Measurements from ENCODE around the gene PRAME. TPM values are rescaled to one million over a fixed set of nuclear protein-coding genes. Genes with fewer than 3 reads are reported as not detected.
A peak's percentile ranks its signal among the peaks of the same experiment; 100 is the strongest.

The PRAME gene
- total RNA-seq, 1 donor from 2014 or later, result 5.3 TPM

DNA sequence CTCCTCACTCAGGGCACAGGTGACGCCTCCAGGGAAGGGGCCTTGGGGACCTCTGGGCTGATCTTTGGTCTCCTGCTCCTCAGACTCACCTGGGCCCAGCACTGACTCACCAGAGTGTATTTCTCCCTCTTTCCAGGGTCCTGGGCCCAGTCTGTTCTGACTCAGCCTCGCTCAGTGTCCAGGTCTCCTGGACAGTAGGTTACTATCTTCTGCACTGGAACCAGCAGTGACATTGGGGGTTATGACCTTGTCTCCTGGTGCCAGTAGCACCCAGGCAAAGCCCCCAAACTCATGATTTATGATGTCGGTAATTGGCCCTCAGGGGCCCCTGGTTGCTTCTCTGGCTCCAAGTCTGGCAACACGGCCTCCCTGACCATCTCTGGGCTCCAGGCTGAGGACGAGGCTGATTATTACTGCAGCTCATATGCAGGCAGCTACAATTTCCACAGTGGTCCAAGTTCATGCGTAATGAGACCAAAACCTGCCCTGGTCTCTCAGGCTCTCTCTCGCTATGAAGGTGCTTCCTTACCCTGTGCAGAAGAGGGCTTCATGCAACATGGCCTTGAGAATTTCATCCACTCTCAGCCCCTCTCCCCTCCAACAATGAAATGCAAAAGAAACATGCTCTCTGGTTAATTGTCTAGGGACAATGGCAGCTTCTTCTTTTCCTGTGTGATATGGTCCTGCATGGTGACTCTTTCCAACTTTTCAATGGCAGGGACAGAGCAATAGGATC, 21.0 kb upstream of the PRAME start:
- DNase-seq (ENCODE audit: low read depth), result no peak

DNA sequence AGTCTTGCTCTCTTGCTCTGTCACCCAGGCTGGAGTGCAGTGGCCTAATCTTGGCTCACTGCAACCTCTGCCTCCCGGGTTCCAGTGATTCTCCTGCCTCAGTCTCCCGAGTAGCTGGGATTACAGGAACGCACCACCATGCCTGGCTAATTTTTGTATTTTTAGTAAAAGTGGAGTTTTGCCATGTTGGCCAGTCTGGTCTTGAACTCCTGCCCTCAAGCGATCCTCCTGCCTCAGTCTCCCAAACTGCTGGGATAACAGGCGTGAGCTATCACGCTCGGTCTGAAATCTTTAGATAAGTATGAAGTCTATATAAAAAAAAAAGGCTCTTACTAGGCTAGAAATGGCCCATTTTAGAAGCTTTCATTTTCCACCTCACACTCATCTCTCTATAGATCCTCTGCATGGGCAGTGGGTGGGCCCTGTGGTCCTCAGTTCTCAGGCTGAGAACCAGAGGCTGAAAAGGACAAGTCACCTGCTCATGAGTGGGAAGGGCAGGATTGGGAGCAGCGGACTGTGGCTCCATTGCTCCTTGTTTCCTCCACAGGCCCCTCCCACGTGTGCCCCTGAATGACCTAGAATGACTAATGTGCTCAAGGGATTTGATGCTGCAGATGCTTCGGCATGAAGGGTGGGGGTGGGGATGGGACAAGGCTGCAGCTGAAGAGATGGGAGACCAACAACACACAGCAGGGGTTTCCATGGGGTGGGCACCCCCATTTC, 19.8 kb upstream of the PRAME start:
- DNase-seq (ENCODE audit: low read depth), result peak; percentile 91

DNA sequence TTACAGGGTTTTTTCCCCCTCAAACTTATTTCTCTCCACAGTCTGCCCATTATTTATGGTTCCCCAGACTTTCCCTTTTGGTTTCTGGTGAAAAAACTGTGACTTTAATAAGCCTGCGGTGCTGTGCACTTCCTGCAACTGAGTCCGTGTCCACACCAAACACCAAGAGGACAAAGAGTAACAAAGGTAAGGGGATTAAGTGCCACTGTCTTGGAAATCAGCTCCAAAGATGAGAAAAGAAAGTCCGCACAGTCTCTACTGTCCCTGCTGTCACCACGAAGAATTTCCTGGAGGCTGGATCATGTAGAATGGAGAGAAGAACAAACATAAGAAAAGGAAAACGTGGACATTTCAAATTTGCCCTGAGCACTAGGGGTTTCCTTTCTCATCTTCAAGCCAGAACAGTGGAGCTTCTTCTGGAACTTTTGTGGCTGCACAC, 17.9 kb upstream of the PRAME start:
- DNase-seq (ENCODE audit: low read depth), result no peak

DNA sequence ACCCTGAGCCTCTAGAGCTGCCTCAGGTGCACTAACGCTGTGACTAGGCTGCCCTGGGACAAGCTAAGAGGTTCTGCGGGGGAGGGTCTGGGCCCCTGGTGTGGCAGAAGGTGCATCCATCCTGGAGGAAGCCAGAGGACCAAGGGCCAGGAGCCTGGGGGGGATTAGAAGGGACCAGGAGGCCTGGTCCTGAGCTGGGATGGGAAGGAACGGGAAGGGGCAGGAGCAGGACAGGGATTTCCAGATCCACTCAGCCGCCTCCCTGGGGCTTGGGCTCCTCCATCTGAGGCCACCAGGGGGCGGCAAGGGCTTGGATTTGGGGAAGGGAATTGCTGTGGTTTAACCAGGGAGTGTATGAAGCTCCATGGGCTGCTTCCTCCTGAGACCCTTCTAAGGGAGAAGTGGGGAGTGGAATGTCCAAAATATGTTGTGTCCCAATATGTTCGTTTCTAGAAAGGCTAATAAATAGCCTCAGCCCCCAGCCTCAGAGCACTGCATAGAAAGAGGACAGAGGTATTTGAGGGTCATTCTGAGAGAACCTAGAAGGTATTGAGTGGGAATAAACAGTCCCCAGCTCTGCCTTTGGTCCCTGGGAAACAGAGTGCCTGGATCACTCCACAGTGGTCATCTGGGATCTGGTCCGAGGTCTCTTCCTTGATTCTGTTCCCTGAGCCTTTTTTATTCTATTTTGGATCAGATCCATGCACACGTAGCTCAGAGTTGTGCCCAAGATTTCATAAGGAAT, 17.4 kb upstream of the PRAME start:
- peak; percentile 27 for DNase-seq (ENCODE audit: low read depth)

DNA sequence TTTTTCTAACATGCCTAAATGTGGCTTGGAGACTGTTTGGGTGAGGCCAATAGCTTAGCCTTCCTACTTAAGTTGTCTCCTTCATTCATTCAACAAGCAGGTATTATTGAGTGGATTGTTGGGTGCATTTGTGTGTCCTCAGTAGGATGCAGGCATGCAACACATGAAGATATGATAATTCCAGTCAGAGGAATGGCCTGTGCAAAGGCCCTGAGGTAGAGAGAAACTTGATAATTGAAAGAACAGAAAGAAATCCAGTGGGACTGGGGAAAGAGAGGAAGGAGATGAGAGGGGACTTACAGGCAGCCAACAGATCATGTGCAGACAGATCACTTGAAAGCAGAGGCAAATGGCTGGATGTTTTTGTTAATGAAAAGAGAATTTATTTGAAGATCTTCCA, 15.3 kb upstream of the PRAME start:
- DNase-seq (ENCODE audit: low read depth), result no peak

DNA sequence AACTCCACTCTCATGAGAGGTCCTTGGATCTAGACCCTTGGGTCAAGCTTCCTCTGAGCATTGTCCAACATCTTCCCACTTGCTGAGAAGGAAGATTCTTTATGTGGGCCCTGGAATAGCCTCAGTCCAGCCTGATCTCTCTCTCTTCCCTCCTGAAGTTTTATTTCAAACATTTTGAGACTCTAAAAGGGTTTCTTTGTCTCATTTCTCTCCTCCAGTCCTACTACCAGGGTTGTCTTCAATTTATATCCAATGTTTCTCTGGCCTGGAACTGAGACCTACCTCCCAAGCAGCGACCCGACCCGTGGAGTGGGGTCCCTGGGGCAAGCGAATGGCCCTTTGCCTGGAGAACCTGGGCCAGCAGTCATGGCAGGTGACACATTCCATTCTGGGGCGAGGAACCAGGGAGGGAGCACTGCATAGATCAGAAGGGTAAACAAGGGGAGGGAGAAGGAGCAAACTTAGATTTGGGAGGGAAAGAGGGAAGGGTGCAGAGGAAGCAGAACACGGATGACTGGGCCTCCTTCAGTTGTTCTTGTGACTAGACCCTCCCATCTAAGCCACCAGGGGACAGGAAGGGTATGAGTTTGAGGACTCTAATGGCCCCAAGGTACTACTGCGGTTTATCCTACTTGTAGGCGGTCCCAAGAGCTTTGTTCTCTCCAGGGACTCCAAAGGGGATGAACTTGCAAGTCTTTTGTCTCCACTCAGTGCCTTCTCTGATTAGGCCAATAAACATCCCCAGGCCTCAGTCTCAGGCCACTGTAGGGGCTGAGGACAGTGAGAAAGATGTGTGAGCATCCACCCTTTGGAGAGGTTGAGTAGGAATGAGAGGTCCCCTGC, 14.2 kb upstream of the PRAME start:
- DNase-seq (ENCODE audit: low read depth), result no peak

DNA sequence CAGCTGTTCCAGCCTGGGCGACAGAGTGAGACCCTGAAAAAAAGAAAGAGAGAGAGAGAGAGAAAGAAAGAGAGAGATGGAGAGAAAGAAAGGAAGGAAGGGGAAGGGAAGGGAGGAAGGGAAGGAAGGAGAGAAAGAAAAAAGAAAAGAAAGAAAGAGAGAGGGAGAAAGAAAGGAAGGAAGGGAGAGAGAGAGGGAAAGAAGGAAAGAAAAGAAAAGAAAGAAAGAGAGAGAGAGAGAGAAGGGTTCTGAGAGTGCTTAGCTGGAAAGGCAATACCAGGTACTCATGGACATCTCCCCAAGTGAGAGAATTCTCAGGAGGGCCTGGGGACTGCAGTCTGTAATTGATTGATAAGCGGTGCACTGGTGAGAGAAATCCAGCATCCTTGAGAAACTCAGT, 12.8 kb upstream of the PRAME start:
- DNase-seq (ENCODE audit: low read depth), result no peak

DNA sequence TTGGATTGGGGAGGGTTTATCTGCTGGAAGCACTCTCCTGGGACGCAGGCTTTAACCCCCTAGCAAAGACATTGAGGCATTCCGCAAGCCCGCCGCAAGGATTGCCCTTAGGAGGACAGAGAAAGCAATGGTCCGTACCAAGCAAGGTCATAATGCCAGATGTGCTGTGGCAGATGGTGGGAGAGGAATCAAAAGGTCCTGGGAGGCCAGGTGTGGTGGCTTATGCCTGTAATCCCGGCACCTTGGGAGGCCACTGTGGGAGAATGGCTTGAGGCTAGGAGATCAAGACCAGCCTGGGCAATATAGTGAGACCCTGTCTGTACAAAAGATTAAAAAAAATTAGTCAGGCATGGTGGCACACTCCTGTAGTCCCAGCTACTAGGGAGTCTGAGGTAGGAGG, 12.4 kb upstream of the PRAME start:
- DNase-seq (ENCODE audit: low read depth), result no peak

DNA sequence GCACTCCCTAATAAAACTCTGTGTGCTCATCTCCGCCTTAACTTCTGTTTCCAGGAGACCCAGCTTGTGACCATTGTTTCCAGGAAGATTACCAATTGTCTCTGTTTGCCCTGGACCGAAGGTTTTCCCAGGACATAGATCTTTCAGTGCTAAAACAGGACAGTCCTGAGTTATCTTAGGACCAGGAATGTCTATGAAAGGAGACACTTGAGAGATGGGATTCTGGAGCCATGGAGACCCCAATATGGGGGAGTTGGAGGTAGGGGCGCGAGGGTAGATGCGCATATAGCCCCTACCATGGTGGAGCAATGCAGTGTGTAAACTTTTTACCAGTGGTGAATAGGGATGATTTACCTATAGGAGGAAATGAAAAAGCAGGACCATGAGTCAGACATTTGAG, 10.2 kb upstream of the PRAME start:
- no peak for DNase-seq (ENCODE audit: low read depth)

DNA sequence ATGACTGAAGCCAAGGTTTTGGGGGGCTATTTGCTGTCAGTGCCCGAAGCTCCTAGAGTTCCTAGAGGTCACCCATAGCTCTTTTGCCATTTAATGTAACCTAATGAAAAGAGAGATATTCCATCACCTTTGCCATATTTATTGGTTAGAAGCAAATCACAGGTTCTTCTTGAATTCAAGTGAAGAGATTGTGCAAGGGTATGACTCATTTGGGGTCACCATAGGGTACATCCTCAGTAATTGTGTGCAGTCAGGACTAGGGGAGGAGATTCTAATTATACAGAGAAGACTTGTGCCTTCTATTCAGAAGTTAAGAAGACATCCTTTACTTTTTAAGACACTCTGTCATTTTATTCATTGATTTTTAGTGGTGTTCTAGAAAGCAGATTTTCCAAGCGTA, 6.9 kb upstream of the PRAME start:
- peak; percentile 77 for DNase-seq (ENCODE audit: low read depth)

DNA sequence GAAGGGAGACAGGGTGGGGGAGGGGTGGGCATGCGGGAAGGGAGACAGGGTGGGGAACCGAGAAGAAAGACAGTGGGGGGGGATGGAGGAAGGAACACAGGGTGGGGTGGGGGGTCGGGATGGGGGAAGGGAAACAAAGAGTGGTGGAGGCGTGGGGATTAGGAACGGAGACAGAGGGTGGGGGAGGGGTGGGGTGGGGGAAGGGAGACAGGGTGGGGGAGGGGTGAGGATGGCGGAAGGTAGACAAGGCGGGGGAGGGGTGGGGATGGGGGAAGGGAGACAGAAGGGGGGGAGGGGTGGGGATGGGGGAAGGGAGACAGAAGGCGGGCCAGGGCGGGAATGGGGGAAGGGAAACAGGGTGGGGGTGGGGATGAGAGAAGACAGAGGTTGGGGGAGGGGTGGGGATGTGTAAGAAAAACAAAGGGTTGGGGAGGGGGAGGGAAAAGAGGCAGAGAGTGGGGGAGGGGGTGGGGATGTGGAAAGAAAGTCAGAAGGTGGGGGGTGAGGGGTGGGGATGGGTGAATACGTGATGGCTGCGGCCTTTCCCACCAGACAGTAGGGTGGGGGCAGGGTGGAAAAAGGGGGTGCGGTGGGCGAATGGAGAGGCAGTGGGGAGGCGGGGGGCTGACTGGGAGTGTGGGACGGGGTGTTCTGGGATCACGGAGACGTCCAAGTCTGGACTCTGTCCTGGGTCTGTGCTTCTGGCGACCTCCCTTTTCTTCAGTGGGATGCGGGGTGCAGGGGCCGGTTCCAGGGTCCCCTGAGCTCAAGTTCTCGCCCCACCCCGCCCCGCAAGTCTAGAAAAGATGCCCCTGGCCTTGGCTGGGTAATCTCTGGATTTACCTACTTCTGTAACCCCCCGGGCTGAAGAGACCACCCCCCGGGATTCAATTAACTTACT, 744 bp downstream of the PRAME start:
- DNase-seq (ENCODE audit: low read depth), result no peak

DNA sequence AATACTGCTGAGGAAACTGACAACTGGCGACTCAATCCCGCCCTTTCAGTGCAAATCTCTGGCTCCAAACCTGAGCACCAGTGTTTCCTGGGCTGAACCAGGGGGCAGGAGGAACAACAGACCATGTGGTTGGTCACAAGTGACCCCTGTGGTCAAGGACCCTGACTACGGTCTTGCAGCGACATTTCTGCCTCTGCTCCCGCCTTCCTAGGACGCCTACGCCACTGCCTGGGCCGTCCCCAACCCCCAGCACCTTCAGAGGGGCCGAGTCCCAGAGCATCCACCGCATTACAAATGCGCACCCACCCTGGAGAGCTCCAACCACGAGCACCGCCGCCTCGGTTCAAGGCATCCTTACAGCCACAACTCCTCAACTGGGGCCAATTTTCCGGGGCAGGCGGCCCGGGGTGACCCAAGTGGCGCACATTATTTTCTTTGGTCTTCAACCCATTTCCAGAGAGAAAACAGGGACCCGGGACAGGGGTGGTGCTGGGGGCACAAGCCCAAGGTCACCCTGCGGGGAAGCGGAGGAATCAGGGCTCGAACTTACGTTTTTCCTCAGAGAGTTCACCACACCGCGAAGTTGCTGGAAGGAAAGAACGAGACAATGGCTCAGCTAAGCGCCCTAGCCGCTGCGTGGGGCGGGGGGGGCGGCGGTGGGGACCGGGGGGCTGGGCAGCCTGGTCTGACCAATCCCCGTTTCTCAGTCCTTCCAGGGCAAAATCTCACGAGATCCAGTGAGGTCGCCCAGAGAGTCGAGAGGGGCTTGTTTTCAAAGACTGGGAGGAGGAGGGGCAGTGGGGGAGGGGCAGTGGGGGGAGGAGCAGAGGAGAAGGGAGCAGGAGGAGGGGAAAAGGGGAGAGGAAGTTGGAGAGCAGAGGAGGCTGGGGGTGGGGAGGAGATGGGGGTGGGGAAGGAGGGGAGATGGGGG, 1.8 kb downstream of the PRAME start:
- DNase-seq (ENCODE audit: low read depth), result no peak

DNA sequence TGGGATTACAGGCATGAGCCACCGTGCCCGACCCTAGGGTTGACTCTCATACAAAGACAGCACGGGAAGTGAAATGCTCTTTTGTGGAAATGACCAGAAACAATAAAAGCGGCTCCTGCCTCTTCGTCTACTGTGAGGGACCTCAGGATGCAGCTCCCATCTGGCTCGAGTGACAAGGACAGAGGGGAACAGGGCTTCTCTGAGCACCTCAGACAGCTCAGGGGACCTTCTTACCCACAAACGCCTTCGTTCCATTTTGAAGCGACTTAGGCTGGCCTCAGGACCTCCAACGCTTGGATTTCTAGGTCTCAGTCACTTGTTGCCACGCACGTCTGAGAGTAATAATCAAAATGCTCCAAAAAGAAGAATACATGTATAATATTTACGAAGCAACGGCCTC, 2.5 kb downstream of the PRAME start:
- no peak for DNase-seq (ENCODE audit: low read depth)

DNA sequence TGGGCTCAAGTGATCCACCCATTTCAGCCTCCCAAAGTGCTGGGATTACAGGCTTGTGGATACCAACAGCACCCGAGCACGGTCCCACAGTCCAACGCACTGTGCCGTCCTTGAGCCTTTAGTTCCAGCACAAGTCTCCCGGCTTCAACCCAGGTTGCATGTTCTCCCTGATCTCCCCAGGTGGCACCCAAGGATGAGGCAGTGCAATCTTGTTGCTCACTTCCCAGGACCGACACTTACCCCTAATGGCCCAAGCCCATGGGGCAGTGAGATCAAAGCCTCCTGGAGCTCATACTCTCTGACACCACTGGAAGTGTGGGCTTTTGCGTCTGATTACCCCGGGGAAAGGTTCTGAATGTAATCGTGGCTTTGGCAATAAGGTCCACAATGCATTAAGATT, 3.5 kb downstream of the PRAME start:
- no peak for DNase-seq (ENCODE audit: low read depth)

DNA sequence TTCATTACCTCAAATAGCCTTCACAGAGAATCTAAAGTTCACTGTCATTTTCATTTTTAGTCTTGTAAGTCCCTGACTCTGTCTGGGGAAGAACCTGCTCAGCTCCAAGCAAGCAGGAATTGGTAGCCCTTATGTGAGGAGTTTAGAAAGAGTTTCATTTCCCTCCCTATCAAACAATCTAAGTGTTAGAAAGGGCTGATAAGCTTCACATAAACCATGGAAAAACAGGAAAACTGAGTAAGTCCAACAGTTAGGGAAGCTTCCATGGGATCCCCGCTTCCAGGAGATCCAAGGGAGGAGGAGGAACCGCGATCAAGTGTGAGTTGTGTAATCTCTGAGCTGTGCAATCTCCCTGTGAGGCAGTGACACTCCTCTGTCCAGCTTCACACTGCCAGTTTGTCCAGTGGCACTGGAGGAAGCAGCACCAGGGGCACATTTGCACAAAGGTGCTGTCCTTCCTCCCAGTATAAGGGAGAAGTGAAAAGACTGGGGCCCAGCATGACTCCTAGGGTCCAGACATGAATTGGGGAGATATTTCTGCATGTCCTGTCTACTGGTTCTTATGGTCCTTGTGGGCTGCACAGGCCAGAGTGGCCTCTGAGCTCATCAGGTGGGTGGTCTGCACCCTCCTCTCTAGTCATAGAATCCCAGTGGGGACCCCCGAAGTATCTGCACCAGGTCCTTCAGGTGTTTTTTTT, 4.3 kb downstream of the PRAME start:
- no peak for DNase-seq (ENCODE audit: low read depth)

DNA sequence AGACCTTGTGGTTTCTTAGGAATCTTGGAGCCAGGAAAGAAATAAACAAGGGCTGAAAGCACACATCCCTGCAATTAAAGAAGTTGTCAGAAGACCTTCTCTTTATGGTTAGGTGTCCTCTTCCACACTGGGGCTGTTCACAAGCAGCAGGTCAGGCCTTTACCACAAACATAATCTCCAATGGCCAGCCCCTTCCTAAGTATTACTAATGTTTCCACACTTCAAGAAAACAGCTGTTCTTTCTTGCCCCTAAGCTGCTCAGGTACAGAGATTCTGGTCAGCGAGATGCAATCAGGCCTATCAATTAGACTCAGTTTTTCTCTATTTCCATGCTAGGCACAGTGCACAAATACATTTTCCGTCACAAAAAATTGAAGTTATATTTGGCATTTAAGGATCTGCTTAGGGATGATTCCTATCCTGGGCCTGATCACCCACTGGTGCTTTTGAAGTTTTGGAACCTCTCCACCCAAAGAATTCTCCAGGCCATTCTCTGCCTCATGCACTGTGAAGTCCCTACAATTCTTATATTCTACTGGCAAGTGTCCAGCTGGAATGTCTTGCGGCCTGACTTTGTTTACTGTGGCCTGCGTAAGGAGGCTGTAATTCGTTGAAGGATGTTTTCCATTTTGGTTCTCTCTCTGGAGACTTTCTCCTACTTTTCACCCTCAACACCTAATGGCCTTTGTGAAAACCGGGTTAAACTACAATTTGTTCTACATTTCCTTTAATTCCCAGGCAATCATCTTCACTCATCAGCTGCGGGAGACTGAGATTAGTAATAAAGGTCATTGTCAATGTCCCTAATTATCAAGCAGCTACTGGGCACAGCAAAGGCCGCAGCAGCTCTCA, 5.1 kb downstream of the PRAME start:
- DNase-seq (ENCODE audit: low read depth), result no peak

DNA sequence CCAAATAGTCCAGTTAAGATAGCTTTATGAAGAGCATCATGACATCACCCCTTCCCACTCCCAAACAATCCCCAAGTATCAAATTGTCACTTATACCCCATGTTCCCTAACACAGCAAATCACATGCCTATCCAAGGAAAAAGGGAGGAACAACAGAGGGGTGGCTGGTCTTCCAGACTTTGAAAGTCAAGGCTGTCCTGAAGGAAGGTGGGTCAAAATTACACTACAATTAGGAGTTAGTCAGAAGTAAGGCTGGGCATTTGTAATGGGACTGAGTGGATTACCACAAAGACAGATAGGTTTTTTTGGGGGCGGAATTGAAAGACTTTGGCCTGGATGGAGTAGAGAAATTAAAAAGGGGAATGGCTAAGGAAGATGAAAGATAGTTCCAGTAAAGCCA, 5.9 kb downstream of the PRAME start:
- DNase-seq (ENCODE audit: low read depth), result no peak

DNA sequence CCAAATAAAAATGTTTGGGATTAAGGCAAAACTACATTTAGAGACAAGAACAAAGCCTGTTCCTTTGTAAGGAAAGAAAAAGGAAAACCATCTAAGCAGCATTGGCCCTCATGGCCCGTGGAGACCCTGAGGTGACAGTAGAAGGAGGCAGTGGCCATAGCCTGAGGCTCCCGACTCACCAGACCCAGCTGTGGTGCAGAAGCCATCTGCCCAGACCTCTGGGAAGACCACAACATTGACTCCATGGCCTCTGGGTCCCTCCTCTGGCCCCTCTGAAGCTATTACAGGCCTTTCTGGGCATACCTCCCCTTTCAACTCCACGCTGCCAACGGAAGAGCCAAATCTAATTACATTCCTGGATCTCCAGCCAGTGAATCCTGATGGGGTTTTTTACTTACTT, 6.4 kb downstream of the PRAME start:
- no peak for DNase-seq (ENCODE audit: low read depth)
